Measurements from ENCODE around the gene PKP1.

PKP1 gene

DNA sequence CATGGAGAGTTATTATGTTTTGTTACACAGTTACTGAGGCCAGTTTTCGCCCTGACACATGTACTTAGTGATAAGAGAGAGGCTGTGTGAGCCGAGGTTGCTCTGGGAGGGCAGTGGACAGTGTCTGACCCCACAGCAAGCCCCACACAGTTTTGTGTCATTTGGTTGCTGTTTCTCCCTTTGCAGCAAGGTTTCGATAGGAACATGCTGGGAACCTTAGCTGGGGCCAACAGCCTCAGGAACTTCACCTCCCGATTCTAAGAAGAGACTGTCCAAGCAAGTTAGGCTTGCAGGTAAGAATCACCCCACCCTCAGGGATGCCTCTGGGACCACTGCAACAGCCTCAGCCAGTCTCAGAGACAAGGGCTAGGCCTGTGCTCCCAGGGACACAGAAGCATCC lies 45.3 kb downstream of the PKP1 start:
- DNase-seq (ENCODE audit: low read depth), result no peak

DNA sequence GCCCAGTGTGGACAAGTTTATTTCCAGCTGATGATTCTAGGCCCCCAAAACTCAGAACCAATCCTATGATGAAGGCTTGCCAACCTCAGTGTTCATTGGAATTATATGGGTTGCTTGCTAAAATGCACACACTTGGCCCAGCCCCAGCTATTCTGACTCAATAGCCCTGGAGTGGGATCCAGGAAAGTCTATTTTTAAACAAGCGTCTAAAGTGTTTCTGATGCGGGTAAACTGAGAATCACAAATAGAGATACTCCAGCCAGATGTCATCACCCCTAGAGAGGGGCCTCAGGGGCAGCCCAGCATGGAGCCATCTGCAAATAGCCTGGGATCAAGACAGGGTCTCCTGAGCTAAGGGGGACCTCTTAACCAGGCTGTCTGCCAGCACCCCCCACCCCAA lies 46.0 kb downstream of the PKP1 start:
- DNase-seq (ENCODE audit: low read depth), result no peak

DNA sequence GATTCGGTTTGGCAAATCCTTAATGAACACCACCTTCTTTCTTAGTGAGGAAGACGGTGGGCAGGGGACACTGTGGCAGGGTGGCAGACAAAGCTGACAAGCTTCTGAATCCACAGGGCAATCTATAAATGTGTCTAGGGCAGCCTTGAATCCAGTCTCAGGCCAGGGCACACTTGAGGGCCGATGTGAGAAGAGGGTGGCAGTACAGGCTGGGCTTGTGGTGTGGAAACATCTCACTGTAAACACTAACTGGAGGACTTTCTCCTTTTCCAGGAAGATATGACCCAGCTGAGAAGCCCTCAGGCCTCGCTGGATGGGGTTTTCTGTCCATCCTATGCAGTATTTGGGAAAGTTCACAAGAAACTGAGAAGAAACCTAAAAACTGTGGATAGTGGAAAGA lies 46.5 kb downstream of the PKP1 start:
- no peak for DNase-seq (ENCODE audit: low read depth)

DNA sequence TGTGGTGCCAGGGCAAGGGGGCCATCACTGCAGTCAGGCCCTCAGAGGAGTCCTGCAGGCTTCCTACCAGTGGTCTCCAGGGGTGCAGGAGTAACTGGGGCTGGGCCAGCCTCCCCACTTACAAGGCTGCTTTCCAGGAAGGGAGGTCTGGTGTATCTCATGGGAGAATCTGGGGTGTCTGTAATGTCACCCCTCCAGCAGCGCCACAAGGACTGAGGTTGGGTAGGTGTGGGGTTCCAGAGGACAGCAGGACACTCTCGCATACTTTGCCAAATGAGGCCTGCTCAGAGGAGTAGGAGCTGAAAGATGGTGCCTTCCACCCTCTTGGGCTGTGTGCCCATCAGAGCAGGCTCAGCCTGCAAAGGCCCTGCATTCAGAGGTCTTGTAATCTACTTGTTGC lies 47.2 kb downstream of the PKP1 start:
- DNase-seq (ENCODE audit: low read depth), result no peak

DNA sequence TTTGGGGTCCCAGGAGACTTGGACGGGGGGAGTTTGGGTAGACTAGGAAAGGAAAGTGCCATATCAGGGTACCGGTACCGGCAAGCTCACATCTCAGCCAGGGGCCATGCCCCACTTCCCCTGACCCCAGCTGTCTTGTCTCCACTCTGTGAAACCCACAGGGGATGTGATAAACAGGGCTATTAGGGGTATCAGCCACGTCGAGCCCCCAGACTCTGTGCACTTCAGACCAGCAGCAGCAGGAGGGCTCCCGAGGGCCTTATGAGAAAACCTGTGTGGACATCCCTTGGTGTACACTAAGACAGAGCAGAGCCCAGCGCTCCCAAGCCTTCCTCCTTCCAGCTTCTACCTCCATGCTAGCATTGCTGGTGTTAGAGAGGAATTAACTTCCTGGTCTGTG lies 47.9 kb downstream of the PKP1 start:
- DNase-seq (ENCODE audit: low read depth), result no peak

DNA sequence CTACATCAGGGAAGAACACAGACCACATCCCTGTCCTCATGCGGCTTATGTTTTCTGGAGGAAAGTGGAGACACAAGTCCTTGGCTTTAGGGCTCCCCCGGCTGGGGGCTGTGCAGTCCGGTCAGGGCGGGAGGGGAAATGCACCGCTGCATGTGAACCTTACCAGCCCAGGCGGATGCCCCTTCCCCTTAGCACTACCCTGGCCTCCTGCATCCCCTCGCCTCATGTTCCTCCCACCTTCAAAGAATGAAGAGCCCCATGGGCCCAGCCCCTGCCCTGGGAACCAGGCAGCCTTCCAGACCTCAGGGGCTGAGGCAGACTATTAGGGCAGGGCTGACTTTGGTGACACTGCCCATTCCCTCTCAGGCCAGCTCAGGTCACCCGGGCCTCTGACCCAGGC lies 48.7 kb downstream of the PKP1 start:
- no peak for DNase-seq (ENCODE audit: low read depth)

DNA sequence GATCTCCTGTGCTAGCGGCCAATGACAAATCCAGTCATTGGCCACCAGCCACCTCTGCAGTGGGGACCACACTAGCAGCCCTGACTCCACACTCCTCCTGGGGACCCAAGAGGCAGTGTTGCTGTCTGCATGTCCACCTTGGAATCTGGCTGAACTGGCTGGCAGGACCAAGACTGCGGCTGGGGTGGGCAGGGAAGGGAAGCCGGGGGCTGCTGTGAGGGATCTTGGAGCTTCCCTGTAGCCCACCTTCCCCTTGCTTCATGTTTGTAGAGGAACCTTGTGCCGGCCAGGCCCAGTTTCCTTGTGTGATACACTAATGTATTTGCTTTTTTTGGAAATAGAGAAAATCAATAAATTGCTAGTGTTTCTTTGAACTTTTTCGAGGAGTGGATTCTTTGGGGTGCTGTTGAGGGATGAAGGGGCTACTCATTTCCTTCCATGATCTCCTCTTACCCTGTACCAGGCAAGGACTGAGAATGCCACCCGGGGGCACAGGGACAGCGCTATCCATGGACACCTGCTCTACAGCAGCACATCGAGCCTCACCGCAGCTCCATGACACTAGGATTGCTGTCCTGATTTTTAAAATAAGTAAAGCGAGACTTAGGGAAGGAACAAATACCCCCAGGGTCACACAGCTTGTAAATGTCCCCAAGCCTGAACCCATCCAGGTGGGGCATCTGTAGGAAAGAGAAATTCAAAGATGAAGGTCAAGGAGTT lies 49.5 kb downstream of the PKP1 start:
- DNase-seq (ENCODE audit: low read depth), result no peak

DNA sequence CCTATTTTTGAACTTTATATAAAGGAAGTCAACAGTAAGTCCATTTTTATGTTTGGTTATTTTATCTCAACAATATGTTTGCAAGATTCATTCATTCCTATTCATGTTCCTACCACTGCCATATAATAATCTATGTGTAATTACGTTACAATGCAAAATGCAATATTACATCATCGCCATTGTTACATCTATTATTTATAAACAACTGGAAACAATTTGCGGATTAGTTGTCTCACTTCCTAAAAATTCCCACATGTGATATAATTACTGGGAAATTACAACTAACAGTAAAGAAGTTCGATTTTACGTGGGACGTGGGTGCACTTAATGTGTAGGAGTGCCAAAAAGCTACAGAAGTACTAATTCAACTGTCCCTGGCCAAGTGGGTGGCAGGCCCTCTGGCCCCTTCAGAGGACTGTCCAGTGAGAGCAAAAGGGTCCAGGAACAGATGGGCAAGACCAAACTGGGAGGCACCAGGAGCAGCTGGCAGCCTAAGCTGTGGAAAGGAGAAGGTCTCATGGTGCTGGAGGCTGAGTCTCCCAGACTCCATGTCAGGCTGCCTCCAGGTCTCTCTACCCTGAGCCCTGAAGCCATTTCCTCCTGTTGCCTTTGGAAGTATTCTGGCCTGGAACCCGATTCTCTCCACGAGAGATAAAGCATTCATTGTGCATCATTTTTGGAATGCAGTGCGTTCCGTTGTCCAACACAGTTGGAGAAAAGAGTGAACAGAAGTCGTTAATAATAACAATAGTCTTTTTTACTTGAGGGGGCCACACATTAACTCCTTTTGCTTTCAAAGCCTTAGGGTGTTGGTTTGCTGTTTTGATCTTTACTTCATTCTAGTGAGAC lies 51.2 kb downstream of the PKP1 start:
- no peak for DNase-seq (ENCODE audit: low read depth)

DNA sequence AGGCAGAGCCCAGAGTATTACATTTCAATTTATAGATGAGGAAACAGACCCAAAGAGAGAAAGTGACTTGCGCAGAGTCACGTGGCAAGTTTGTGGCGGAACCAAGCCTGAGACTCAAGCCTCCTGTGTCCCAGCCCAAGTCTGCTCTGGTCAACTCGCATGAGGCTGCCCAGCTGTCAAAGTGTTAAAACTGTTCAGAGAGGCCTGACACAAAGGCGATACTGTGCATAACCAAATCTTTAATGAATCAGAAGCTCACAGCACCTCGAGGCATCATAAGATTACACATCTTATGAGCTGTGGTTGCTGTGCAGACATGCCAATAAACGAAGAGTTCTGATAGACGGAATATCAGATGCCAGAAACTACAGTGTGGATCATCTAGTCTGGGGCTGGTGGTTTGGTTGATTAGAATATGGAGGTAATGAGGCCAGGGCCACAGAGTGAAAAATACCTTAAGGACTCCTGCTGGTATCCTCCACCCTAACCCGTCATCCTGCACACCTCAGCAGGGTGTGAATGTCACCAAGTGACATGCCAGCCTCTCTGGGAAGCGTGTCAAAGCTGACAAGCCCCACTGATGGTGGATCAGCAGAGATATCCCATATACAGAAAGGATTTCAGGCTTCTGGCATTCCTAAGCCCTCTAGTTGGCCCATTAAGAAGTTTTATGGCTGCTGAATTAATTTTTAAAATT lies 52.0 kb downstream of the PKP1 start:
- DNase-seq (ENCODE audit: low read depth), result no peak

DNA sequence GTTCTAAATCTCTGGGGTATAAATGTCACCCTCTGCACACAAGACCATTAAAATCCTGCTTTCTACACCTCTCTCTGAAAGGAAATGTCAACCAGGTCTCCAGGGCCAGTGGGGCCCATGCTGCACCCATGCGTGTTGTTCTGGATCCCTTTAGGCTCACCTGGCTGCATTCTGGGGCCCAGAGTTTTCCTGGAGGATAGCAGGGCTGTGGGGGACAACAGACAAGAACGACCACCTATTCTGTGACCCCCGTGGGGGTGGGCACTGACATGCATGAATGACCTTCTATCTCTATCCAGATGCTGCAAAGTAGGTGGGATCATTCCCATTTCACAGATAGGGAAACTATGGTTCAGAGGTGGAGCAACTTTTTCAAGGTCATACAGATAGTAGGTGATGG lies 52.6 kb downstream of the PKP1 start:
- no peak for DNase-seq (ENCODE audit: low read depth)

DNA sequence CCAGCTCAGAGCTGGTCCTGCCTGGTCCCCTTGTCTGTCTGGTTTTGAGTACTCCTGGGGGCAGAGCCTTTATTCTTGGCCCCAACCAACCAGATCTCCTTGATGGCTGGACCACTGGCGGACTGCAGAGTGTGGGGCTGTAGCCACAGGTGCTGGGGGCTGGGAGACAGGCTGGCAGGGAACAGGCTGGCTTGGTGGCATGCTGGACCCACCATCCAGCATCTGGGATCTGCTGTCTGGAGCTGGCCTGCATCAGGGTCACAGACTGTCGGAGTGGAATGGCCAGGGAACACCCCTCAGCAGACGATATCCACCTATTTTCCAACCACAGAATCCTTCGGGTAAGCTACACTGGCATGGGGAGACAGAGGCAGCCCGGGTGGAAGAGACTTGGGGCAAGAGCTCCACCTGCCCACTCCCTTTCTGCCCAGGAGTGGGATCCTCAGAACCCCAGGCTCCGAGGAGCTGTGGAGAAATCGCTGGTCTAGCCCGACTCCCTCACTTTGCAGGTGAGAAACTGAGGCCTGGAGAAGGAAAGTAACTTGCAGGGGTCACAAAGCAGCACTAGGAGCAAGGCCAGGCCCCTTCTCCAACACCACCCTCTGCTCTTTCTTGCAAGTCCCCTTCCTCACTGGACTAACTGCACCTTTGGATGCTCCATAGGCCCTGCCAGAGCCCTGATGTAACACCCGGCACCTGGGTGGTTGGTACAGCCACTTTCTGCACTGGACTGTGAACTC lies 53.6 kb downstream of the PKP1 start:
- no peak for DNase-seq (ENCODE audit: low read depth)

DNA sequence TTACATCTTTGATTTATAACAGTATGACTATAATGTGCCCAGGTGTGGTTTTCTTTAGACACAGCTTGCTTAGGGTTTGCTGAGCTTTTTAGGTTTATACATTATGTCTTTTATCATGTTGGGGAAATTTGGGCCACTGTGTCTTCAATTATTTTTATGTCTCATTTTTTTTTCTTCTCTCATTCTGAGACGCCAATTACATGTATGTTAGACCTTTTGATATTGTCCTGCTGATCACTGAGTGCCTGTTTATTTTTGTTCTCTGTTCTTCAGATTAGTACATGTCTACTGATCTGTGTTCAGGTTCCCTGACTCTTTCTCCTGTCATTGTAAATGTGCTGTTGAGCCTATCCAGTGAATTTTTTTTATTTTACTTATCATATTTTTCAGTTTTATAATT lies 58.1 kb downstream of the PKP1 start:
- no peak for DNase-seq (ENCODE audit: low read depth)

DNA sequence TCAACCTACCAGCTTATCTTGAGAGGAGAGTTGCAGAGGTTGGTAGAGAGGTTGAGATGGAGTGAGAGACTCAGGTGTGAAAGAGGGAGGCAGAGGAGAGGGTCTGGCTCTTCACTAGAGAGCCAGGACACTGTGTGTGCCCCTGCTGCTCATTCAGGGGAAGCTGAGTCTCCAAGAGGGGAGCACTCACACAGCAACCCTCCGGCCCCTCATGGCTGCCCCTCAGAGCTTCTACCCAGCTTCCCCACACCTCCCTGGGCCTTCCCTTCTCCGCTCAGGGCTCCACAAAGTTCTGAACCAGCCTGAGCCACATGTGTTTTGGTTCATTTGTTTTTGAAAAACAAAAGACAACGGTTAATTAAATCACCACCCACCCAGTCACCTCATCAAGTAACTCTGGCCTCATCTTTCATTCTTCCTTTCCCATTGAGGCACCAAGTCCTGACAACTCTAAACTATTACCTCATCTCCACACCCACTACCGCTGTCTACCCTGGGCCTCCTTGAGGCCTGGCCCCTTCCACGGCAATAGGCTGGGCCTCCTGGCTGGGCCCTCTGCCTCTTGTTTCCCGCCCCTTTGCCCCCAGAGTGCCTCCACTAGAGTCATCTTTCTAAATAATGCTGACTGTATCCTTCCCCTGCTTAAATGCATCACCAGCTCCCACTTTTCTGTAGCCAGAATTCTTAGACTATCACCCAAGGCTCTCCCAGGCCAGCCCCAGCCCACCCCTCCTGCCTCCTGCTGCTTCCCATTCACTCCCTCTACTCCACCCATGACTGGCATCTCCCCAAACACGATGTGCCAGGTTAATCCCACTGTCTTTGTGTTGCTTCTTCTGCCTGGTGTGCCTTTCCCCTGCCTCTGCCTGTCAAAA lies 61.1 kb downstream of the PKP1 start:
- no peak for DNase-seq (ENCODE audit: low read depth)

DNA sequence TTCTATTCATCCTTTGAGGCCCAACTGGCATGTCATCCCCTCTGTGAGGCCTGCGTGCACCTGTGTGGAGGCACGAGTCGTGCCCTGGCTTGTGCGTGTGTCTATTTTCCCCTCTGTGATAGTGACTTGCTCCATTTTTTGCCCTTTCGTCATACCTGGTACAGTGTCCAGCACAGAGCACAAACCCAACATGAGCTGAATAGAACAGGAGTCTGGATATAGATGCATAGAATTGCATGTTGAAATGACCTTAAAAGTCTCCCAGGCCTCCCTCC lies 61.7 kb downstream of the PKP1 start:
- DNase-seq (ENCODE audit: low read depth), result no peak

DNA sequence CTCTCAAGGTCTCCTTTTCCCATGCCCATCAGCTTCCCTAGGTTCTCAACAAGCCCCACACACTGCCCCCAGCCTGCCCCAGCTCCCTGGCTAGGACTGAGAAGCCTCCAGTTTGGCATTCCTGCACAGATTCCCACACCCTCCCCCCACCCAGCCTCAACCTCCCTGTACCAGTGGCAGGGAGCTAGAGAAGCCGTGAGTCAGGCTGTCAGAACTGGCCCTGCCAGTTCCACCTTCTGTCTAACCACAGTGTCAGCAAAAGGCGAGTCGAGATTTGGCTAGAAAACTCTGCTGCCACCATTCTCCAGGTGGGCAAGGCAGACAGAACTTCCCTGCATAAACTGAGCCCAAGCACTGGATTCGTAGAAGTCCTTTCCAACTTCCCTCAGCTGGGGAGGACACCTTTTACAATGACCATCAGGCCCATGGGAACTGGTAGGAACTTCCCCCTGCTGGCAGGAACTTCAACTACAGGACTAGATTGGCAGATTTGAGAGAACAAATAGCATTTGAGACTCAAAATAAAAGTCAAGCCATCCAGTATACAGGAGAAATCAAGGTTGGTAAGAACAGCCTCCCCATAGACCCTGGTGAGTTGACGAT lies 63.1 kb downstream of the PKP1 start:
- DNase-seq (ENCODE audit: low read depth), result no peak

DNA sequence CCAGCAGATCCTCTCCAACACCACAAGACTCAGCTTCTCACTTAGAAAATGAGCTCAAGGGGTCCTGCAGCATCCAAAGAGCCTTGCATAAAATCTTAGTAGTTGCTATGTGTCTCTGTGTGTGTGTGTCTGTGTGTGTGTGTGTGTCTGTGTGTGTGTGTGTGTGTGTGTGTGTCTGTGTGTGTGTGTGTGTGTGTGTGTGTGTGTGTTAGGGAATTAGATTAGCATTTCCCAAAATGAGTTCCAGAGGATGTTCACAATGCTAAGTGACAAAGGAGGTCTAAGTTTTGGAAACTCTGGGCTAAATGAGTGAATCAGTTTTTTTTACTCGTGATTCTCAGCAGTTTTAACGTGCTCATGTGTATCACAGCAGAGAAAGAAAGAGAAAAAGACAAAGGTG lies 63.7 kb downstream of the PKP1 start:
- no peak for DNase-seq (ENCODE audit: low read depth)

DNA sequence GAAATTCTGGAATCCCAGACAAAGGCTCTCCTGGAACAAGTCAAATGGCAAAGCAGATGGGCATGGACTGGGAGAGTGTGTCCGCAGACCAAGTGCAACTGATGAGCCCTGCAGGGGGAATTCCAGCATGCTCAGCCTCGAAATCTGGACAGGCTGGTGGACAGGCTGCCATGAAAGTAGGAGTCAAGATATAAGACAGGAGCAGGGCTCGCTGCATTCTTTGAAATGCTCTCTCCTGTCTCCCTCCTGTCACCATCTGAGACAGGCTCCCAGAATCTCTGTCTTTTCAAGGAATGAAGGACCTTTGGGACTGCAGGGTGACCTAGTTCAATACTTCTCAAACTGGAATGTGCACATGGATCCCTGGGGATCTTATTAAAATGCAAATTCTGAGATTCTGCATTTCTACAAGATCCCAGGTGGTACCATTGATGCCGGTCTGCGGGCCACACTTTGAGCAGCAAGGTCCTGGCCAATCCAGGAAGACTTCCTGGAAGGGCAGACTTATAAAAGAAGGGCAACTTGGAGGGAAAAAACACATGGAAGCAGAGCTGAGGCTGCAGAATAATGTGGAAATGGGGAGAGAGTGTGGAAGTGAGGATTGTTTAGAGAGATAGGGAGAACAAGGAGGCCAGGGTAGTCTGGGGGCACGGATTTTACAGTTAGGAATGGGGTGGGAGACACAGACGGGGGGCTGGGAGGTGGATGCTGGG lies 64.3 kb downstream of the PKP1 start:
- no peak for DNase-seq (ENCODE audit: low read depth)

DNA sequence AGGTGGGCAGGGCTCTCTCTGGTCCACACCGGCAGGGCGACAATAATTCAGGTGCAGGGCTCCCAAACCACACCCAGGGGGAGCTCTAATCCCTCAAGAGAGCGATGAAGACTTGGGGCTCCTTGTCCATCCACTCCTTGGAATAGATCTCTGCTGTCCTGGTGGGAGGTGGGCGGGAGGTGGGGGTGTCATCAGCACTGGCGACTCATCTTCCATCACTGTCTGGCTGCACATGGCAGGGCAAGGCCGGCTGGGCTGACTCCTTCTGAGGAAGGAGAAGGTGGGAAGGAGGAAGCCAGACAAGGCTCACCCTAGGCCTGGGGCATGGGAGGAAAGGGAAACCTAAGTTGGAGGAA lies 64.9 kb downstream of the PKP1 start:
- DNase-seq (ENCODE audit: low read depth), result no peak

DNA sequence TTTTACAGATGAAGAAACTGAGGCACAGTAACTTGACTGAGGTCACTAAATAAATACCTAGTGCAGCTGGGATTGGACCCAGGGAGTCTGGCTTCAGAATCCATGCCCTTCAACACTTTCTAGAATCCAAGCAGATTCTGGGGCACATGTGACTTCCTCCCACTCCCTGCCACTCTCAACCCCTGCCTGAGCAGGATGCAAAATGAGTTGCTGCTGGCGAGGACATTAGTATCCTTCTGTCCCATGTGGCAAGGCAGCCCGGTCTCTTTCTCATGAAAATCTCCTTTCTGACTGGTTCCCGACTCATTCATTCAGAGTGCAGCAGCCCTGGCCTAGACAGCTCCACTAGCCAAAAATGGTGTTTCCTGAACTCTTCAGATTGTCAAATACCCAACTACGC lies 65.8 kb downstream of the PKP1 start:
- DNase-seq (ENCODE audit: low read depth), result no peak

DNA sequence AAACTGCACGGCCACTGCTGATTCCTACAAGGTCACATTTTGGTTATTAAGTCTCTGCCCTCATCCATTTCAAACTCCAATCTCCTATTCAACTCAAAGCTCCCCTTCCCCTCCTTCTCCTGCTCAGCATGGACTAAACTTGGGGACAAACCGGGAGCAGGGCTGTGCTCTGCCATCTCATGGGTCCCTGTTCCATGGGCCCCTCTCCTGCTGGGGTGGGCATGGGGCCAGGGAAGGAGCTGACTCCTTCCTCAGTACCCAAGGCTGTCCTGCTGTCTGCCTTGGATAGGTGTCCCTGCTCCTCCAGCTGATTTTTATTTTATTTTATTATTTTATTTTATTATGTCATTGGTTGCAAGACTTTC lies 67.0 kb downstream of the PKP1 start:
- no peak for DNase-seq (ENCODE audit: low read depth)

DNA sequence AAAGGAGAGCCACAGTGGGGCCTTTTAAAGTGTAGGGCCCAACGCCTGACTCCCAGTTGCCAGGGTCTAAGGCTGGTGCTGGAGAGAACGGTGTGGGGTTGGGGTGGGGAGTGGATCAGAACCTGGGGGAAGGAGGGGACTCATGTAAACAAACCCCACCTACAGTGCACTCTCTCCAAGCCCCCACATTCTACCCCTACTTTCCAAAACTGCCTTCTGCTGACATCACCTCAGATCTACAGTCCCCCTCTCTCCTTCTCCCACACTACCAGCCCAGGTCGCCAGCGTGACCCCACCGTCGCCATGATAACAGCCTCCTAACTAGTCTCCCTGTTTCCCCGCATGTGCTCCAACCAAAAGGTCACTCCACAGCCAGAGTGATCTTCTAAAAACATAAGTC lies 67.6 kb downstream of the PKP1 start:
- DNase-seq (ENCODE audit: low read depth), result no peak
